Superior temporal gyrus (tissue), 1 donor: Measurements from ENCODE around the gene KRT85.
"Not testable (repeated sequence)": the region's sequence is repeated elsewhere in the genome, so short reads cannot be mapped to it uniquely, and the experiment has no call there.

Source experiments
- DNase-seq: peaks from one replicate; pipeline ENCODE4 v3.0.0-alpha.2; 2016; ENCODE audit errors: extremely low spot score

Gene KRT85

DNA sequence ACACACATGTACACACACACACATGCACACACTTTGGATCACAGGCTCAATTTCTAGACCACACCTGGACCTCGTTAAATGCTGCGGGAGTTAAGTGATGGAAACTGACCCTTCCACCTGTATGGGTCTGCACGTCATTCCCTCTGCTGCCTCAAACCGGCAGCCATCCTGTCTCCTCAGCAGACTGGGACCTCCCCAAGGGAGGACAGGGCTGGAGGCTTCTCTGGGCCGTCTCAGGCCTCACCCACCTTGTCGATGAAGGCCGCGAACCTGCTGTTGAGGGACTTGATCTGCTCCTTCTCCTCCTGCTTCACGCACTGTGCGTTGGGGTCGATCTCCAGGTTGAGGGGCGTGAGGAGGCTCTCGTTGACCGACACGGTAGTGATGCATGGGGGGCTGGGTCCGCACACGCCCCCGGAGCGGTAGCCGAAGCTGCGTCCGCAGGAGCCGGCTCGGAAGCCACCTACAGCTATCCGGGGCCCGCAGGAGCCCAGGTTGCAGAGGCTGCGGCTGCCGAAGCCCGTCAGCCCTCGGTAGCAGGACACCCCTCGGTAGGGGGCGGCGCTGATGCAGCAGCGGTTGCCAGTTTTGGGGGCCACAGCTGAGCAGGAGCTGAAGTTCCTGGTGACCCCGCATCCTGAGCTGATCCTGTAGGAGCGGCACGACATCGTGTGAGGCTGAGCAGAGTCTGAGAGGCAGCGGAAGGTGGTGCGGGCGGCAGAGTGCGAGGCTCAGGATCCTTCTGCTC is at the start of gene KRT85:
KRT85 (minus strand) TSS at position 744 of the 748 bp plus-strand sequence; CDS start at position 668, 76 bp downstream.
- DNase-seq: no peak

DNA sequence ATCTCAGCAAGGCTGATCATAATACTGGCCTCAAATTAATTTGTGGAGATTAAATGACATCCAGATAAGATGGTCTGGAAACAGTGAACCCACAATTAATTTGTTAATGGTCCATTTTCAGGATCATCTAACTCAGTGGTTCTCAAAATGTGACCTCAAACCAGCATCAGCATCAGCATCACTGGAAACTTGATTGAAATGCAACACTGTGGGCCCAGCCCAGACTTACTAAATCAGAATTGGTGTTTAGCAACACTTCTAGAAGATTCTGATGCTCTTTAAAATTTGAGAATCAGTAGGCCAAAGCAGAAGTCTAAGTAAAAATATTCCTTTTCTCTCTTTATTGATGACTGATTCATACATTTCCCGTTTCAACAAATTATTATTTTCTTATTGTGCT is 49.5 kb upstream of the KRT85 start:
- DNase-seq: no peak

GRCh38 chr12:52415870-52416750 is 48.8 kb upstream of the KRT85 start:
- DNase-seq: no peak

GRCh38 chr12:52414936-52415335 is 47.7 kb upstream of the KRT85 start:
- no peak for DNase-seq

DNA sequence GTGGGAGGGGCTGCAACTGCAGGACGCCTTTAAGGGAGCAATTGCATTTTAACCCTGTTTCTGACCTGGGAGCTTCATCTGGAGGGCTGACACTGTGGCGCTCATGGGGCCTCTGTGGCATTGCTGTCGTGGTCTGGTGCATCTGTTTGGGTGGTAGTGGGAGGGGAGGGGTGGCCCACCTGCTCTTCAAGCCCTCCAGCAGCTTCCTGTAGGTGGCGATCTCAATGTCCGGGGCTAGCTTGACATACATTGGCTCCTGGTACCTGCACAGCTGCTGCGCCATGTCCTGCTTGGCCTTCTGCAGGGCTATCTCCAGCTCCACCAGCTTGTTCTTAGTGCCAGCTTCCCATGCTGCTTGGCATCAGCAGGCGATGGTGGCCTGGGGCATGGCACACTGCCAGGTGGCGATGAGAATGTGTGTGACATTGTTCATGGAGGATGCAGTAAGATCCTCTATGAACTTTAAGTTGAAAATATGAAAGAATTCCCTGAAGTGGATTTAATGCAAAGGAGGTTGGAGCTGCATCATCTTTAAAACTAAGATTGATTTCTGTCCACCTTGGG is 46.6 kb upstream of the KRT85 start:
- DNase-seq: no peak

DNA sequence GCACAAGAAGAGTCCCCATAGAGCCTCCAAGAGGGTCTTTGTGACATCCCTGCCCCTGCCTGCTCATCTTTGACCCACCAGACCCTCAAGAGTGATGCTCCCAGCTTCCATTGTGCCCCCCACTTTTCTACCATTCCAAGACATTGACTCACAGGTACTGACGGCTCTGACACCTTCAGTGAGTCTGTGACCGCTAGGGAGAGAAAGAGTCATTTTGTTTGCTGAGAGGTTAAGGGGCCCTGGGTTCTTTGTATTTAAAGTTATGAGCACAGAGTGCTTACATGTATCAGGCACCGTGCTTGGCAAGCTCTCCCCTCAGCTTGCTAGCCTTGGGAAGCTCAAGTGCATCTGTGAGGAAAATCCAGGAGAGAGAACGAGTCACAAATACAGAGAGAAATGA is 45.9 kb upstream of the KRT85 start:
- no peak for DNase-seq

DNA sequence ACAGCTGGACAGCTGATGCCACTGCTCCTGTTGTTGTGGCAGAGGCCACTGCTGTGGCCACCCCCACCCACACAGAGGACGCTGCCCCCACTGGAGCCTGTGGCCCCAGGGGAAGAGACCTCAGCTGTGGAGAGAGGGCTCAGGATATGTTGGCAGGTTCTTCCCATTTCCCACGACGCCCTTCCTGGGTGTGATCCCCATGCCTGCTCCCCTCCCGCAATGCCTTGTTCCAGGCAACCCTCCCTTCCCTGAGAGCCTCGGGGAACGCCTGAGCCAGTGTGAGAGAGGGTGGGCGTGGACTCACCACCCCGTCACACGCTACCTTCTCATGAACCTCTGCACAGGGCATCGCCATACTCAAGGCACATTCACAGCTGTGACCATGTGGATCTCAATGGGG is 44.5 kb upstream of the KRT85 start:
- DNase-seq: no peak

DNA sequence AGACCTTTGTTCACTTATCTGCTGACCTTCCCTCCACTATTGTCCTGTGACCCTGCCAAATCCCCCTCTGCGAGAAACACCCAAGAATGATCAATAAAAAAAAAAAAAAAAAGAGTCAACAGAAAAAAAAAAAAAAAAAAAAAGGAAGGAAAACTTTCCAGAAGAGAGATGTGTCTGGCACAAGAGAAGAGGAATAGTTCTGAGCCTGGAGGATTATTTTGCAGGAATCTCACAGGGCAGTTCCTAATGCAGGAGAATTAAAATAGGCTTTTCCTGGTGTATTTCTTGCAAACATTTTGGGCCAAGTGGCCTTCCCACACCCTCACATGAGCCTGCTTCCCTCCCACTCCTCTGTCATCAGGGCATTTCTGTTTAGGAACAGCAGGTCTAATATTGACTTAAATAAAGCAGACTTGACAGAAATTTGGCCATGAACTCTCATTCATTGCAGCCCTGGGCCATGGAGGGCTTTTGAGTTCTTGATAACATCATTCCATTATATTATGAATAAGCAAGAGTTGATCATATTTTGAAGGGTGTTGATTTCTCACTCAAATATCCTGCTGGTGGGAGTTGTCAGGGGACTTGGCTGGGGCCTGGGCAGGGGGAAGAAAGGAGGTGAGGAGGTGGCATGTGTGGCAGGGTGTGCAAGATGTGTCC is 43.4 kb upstream of the KRT85 start:
- DNase-seq: not testable (repeated sequence)

DNA sequence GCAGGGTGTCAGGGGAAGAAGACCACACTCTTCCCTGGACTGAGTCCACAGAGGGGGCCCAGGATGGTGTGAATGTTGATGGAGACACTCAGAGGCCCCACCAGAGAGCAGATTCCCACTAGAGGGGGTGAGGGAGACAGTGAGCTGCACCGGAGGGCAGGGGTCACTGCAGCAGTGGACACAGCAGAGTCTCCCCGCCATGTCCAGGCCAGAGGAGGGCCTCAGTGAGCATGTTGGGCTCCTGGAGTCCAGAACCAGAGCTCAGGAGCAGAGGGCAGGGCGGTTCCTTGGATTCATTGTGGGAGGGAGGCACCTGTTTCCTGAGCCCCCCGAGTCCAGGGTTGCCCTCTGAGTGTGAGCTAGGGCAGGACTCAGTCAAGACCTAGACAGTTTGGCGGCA is 40.6 kb upstream of the KRT85 start:
- no peak for DNase-seq

DNA sequence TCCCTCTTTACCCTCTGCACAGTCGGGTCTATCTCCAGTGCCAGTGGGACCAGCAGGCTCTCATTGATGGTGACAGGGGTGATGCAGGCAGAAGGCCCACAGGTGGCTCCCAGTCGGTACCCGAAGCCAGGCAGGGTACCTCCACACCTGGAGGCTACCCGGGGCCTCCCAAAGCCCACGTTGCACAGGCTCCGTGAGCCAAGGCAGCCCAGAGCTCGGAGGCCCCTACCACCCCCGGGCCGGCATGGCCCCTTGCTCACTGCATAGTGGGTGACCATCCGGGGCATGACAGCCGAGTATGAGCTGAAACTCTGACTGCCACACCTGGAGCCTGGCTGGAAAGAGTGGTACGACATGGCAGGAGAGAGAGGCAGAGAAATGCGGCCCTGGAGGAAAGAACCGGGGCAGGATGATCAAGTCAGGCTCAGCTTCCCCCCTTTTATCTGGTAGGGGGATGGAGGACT is 38.7 kb upstream of the KRT85 start, which contains the start of gene KRT82:
KRT82 (minus strand) TSS at position 414 of the 464 bp plus-strand sequence; CDS start at position 356, 58 bp downstream.
- no peak for DNase-seq

- DNase-seq: no peak
Measured at GRCh38 chr12:52404951-52405350, 37.7 kb upstream of the KRT85 start.

- no peak for DNase-seq
Measured at GRCh38 chr12:52403561-52403960, 36.3 kb upstream of the KRT85 start.

GRCh38 chr12:52402873-52403540 is 35.7 kb upstream of the KRT85 start:
- no peak for DNase-seq

DNA sequence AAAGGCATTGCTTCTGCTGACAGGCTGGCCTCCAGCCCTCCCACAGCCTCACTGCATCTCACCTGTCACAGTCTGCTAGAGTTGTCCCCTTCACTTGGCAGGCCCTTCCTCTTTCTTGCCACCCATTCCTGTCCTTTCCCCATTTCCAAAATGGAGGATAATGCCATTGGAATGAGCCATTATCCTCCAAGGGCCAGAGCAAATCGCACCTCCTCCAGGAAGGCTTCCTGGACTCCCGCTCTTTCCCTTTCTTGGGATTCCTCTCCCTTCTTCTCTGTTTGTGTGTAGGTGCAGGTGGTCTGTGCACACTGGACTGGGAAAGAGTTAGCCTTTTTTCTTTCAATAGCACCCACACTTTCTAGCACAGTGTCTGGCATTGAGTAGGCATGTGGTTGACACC is 35.1 kb upstream of the KRT85 start:
- DNase-seq: no peak

DNA sequence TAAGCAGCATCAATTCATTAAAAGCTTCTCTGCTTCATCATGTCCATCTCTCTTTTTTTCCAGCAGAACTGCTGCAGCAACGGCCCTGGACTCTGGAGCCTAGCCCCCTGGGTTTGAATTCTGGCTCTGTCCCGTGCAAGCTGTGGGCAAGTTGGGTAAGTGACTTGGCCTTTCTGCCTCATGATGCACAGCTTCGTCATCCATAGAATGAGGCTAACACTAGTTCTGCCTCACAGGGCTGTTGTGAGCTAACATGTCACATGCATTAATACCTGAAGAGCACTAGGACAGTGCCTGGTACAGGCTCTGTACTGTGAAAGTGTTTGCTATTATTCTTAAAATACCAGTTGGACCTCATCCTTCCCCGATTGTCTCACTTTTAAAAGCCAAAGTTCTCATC is 34.6 kb upstream of the KRT85 start:
- DNase-seq: no peak

GRCh38 chr12:52401526-52401925 is 34.2 kb upstream of the KRT85 start:
- no peak for DNase-seq

- DNase-seq: no peak
Measured at GRCh38 chr12:52400906-52401305, 33.6 kb upstream of the KRT85 start.

GRCh38 chr12:52399756-52400155 is 32.5 kb upstream of the KRT85 start:
- no peak for DNase-seq

DNA sequence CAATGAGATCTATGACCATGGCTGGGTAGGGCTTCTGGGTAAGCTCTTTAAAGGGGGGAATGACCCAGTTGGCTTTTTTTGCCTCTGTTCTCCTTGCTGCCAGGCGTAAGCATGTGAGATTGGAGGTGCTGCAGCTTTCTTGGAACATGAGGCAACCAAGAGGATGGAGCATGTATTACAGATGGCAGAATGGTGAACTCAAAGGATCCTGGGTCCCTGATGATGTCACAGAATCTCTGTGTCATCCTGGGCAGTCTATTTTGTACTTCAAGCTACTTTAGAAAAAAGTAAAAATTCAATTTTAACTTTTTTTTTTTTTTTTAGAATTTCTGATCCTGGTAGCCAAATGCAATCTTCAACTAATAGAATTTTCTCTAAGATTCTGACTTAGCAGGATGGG is 30.9 kb upstream of the KRT85 start:
- no peak for DNase-seq

GRCh38 chr12:52396656-52397055 is 29.4 kb upstream of the KRT85 start:
- DNase-seq: no peak

DNA sequence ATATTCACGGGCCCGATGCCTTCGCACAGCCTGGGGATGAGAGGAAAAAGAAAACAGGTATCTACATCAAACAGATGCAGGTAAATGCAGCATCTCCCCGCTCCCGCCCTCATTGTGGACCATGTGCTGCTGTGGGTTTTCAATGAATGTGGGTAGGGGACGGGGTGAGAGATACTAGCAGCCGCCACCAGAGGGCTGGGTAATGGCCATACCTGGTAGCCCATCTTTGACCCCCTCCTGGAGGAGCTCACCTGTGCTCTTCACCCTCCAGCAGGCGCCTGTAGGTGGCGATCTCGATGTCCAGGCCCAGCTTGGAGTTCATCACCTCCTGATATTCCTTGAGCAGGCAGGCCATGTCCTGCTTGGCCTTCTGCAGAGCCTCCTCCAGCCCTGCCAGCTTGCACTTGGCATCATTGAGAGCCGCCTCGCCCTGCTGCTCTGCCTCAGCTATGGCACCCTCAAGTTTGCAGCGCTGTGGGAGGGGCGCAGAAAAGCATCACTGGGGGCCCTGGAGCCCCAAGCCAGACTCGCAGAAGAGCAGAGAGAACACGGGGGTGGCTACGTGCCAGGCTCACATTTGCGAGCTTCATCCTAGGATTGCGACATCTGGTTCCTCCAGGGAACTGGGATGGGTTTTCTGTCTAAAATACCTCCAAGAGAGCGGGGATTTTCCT is 28.6 kb upstream of the KRT85 start:
- no peak for DNase-seq
